ENCODE measurements around the gene TMEM203.

Gene TMEM203

DNA sequence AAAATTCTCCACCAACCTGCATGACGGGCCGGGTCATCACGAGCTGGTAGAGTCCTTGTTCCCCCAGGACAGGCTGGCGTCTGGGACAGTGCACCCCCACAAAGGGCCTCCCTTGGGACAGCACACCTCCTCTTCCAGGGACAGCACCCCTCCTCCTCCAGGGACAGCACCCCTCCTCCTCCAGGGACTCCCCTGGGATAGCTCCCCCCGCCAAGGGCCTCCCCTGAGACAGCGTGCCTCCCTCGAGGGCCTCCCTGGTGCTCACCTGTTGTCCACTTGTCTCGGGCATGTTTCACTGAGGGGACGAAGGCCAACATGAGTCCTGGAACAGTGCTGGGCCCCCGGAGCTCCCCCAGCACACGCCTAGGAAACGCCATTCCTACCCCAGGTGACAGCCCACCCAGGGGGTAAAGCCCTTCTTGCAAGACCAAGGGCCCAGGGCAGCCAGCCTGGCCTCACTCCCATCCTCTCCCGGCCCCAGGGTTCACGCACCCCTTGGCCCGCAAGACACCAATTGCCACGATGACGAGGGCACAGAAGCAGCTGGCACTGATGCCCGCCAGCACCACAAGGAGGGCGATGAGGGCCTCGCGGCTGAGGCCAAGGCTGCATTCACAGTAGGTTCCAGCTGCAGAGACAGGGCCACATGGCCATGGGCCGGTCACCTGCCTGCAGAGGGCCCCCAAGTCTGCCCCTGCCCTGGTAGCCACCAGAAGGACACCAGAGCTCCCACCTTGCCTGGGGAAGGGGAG is 34.1 kb downstream of the TMEM203 start:
- H3K4me3 ChIP-seq (ENCODE audit: control insufficient read depth, low read depth, low read length), result no peak overlapping the region
- TF ChIP-seq, protein P1, sequence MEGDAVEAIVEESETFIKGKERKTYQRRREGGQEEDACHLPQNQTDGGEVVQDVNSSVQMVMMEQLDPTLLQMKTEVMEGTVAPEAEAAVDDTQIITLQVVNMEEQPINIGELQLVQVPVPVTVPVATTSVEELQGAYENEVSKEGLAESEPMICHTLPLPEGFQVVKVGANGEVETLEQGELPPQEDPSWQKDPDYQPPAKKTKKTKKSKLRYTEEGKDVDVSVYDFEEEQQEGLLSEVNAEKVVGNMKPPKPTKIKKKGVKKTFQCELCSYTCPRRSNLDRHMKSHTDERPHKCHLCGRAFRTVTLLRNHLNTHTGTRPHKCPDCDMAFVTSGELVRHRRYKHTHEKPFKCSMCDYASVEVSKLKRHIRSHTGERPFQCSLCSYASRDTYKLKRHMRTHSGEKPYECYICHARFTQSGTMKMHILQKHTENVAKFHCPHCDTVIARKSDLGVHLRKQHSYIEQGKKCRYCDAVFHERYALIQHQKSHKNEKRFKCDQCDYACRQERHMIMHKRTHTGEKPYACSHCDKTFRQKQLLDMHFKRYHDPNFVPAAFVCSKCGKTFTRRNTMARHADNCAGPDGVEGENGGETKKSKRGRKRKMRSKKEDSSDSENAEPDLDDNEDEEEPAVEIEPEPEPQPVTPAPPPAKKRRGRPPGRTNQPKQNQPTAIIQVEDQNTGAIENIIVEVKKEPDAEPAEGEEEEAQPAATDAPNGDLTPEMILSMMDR (conservative IDR thresholded peaks at IDR 0.05; ENCODE audit: control insufficient read depth, insufficient read depth, low read depth, low read length), result no peak
- DNase-seq (ENCODE audit: low read depth), result no peak

DNA sequence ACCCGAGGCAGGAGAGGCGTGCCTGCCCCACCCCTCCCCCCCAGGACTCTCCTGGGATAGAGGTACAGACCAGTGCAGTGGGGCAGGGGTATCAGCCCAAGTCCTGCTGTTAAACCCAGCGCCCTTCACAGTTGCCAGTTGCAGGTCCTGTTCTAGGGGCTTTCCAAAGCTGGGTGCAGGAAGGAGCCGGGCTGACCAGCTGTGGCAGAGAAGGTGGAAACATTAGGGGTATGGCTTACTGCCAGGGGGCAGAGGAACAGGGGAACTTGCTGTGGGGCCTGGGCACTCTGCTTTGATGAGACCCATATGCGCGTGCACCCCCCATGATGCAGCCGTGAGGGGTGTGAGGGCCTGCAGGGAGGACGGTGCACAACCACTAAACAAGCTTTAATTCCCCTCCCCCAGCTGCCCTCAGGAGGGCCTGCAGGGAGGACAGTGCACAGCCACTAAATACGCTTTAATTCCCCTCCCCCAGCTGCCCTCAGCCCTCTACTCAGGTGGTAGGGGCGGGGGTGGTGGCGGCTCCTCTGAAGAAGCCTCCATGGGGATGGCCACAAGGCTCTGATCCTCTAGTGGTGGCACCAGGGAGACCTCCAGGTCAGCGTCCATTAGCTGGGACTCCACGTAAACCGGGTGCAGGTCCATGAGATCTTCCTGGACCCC is 34.8 kb downstream of the TMEM203 start:
- DNase-seq (ENCODE audit: low read depth), result no peak
- H3K4me3 ChIP-seq (ENCODE audit: control insufficient read depth, low read depth, low read length), result no peak overlapping the region
- TF ChIP-seq, protein P1 (conservative IDR thresholded peaks at IDR 0.05; ENCODE audit: control insufficient read depth, insufficient read depth, low read depth, low read length), result no peak

DNA sequence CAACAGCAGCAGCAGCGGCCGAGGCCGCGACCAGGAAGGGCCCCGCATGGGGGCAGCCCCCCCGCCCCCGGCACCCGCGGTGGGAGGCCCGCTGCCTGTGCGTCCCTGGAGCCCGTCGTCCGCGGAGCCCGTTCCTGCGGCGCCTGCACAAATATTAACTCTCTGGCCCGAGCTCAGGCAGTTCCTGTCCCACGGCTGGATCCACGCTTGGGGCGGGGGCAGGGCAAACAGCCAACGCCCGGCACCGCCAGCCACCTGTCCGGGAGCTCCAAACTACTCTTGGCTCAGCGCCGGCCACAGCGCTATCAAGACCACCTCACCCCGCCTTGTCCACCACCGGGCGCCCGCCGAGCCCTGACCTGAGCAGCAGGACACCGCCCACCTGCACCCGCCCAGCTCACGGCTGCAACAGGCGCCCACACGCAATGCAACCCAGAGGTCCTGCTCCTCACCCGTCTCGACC is 35.5 kb downstream of the TMEM203 start, which contains the start of gene LRRC26:
Gene LRRC26, minus strand, starts transcription at position 156 of the 463 bp plus-strand sequence. Its CDS starts 108 bp downstream, at position 48.
- no peak for DNase-seq (ENCODE audit: low read depth)
- TF ChIP-seq, protein P1 (conservative IDR thresholded peaks at IDR 0.05; ENCODE audit: control insufficient read depth, insufficient read depth, low read depth, low read length), result no peak
- H3K4me3 ChIP-seq (ENCODE audit: control insufficient read depth, low read depth, low read length), result no peak within 1 kb of the TSS

DNA sequence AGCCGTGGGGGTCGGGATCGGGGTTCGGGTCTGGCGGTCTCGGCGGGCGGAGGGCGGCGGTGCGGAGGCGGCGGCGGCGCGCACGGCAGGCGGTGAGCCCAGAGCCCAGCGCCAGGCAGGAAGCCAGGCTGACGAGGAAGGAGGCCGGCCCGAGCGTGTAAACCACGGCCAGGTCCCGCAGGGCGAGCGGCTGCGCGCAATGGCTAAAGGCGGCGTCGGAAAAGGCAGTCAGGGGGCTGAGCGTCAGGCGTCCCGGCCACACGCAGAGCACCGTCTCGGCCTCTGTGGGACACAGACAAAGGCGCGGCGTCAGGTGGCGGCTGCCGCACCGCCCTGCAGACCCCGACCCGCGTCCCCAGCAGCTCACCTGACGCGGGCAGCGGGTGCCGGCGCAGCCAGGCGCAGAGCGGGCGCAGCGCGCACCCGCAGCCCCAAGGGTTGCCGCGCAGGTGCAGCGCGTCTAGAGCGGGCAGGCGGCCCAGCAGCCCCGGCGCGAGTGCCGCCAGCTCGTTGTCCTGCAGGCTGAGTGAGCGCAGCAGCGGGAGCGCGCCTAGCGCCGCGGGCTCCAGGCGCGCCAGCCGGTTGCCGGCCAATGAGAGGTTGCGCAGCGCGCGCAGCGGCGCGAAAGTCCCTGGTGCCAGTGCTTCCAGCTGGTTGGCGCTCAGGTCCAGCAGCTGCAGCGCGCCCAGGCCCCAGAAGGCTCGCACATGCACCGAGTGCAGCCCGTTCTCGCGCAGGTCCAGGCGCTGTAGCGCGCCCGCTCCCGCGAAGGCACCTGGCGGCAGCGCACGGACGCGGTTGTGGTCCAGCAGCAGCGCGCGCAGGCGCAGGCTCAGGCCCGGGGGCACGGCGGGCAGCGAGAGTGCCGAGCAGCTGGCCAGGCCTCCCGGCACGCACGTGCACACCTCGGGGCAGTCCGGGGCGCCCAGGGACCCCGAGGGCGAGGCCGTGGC is 36.3 kb downstream of the TMEM203 start:
- H3K4me3 ChIP-seq (ENCODE audit: control insufficient read depth, low read depth, low read length), result no peak overlapping the region
- DNase-seq (ENCODE audit: low read depth), result peak; percentile 30
- TF ChIP-seq, protein P1 (conservative IDR thresholded peaks at IDR 0.05; ENCODE audit: control insufficient read depth, insufficient read depth, low read depth, low read length), result no peak

DNA sequence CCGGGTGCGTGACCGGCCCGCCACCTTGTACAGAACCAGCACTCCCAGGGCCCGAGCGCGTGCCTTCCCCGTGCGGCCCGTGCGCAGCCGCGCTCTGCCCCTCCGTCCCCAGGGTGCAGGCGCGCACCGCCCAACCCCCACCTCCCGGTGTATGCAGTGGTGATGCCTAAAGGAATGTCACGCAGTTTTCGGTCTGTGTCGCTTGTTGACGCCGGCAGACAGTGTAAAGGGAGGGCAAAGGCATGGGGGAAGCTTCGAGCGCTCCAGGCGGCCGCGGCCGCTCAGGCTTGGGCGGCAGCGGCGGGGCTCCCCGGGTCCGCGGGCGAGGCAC is 36.9 kb downstream of the TMEM203 start:
- TF ChIP-seq, protein P1 (conservative IDR thresholded peaks at IDR 0.05; ENCODE audit: control insufficient read depth, insufficient read depth, low read depth, low read length), result no peak
- H3K4me3 ChIP-seq (ENCODE audit: control insufficient read depth, low read depth, low read length), result no peak overlapping the region
- no peak for DNase-seq (ENCODE audit: low read depth)

All from fibroblast of mammary gland (primary cell).